VCaP (cell line): Measurements from ENCODE around the gene ANGPT4.
A peak's percentile ranks its signal among the peaks of the same experiment; 100 is the strongest.

Experiments used
- H3K27ac ChIP-seq: fragments of 450-650 bp; 2 replicates; pipeline ENCODE4 v1.5.1; 2017
- CTCF ChIP-seq: fragments of 450-650 bp; conservative IDR thresholded peaks from 2 replicates; pipeline ENCODE4 v1.5.1; 2017; ENCODE audit warnings: mild to moderate bottlenecking, moderate library complexity

The ANGPT4 gene

GRCh38 chr20:834151-834746, 81.9 kb downstream of the ANGPT4 start:
- TF ChIP-seq CTCF = no peak
- peak overlapping the region; percentile 89 for H3K27ac ChIP-seq

GRCh38 chr20:833450-834150, 82.5 kb downstream of the ANGPT4 start, which contains the start of gene FAM110A:
TSS of gene FAM110A (plus strand) at chr20:833715. CDS start at chr20:844805, 11,090 bp downstream.
- TF ChIP-seq CTCF = no peak
- H3K27ac ChIP-seq = peak within 1 kb of the TSS; percentile 89

GRCh38 chr20:833121-833449, 83.0 kb downstream of the ANGPT4 start:
- no peak for TF ChIP-seq CTCF
- H3K27ac ChIP-seq = peak overlapping the region; percentile 89

GRCh38 chr20:831956-832355, 84.2 kb downstream of the ANGPT4 start:
- H3K27ac ChIP-seq = peak overlapping the region; percentile 89; the same call in 1 of the 2 replicates
- no peak for TF ChIP-seq CTCF

- no peak for TF ChIP-seq CTCF
- no peak overlapping the region for H3K27ac ChIP-seq
Observed at GRCh38 chr20:831251-831650, 84.9 kb downstream of the ANGPT4 start.

GRCh38 chr20:830011-830521, 86.1 kb downstream of the ANGPT4 start:
- H3K27ac ChIP-seq = no peak overlapping the region
- no peak for TF ChIP-seq CTCF

GRCh38 chr20:829551-829950, 86.6 kb downstream of the ANGPT4 start:
- no peak for TF ChIP-seq CTCF

More at GRCh38 chr20:829551-829950, 86.6 kb downstream of the ANGPT4 start:
- no peak overlapping the region for H3K27ac ChIP-seq
